IMR-90 (cell line): ENCODE data around the gene HOXC6. TPM values are rescaled to one million over a fixed set of nuclear protein-coding genes. Genes with fewer than 3 reads are reported as not detected.

ENCODE experiments used
- ATAC-seq: fragments of 200-7000 bp; cut with Tn5 transposase; 2 replicates; pipeline ENCODE4 v1.9.1; 2020; ENCODE audit warnings: low read depth, mild to moderate bottlenecking, moderate library complexity
- BruUV-seq: library from RNA; stranded (reverse); fragments of 400-500 nt; replicated peaks from 2 replicates; lab custom pipeline; 2021; lab: Mats Ljungman, UMichigan
- CTCF ChIA-PET: fragments of 300-600 bp; formaldehyde crosslinking; extraction: SDS; loops from one replicate; lab custom pipeline; 2021; ENCODE audit warnings: antibody characterized with exemption; lab: Yijun Ruan, JAX
- POLR2A ChIA-PET: fragments of 300-600 bp; sonication (Branson Sonifier 250); formaldehyde crosslinking; loops from one replicate; lab custom pipeline; 2022; ENCODE audit warnings: antibody characterized with exemption; ENCODE audit not compliant: unreplicated experiment; lab: Charles Lee
- DNase-seq: peaks from one replicate; pipeline ENCODE4 v3.0.0; 2013
- H2AFZ ChIP-seq: replicated peaks from 2 replicates; pipeline ENCODE3; 2013; ENCODE audit warnings: low read length, mild to moderate bottlenecking; ENCODE audit not compliant: poor library complexity
- H2AK5ac ChIP-seq: 2 replicates; pipeline ENCODE4 v1.6.1; 2013; ENCODE audit warnings: low read depth, low read length, inconsistent platforms
- H2AK9ac ChIP-seq: replicated peaks from 2 replicates; pipeline ENCODE3; 2013; ENCODE audit warnings: mild to moderate bottlenecking, low read depth, low read length, moderate library complexity; ENCODE audit not compliant: poor library complexity
- H2BK120ac ChIP-seq: 2 replicates; pipeline ENCODE4 v1.6.1; 2013; ENCODE audit warnings: low read depth, low read length, inconsistent platforms
- H2BK15ac ChIP-seq: 3 replicates; pipeline ENCODE4 v1.6.1; 2013; ENCODE audit warnings: low read depth, low read length, inconsistent platforms
- H2BK20ac ChIP-seq: 2 replicates; pipeline ENCODE4 v1.6.1; 2013; ENCODE audit warnings: low read depth, mild to moderate bottlenecking, inconsistent platforms, low read length, moderate library complexity
- H2BK5ac ChIP-seq: 2 replicates; pipeline ENCODE4 v1.6.1; 2013; ENCODE audit warnings: mild to moderate bottlenecking, low read depth, low read length, inconsistent platforms; ENCODE audit not compliant: poor library complexity, severe bottlenecking
- H3K14ac ChIP-seq: replicated peaks from 2 replicates; pipeline ENCODE4 v1.6.1; 2013; ENCODE audit warnings: low read depth, low read length, inconsistent platforms
- H3K18ac ChIP-seq: 2 replicates; pipeline ENCODE4 v1.6.1; 2013; ENCODE audit warnings: low read depth, low read length, control low read depth
- H3K23ac ChIP-seq: 2 replicates; pipeline ENCODE4 v1.6.1; 2013; ENCODE audit warnings: low read depth, low read length, inconsistent platforms
- H3K27ac ChIP-seq: 2 replicates; pipeline ENCODE4 v1.5.1; 2013; ENCODE audit warnings: mild to moderate bottlenecking, control low read depth, low read length; ENCODE audit not compliant: insufficient read depth
- H3K27me3 ChIP-seq: 2 replicates; pipeline ENCODE4 v1.6.1; 2013; ENCODE audit warnings: low read length; ENCODE audit not compliant: control insufficient read depth, insufficient read depth
- H3K36me3 ChIP-seq: 2 replicates; pipeline ENCODE4 v1.6.1; 2013; ENCODE audit warnings: low read length, mixed read lengths; ENCODE audit not compliant: control insufficient read depth, insufficient read depth
- H3K4ac ChIP-seq: 2 replicates; pipeline ENCODE4 v1.6.1; 2013; ENCODE audit warnings: low read depth, low read length, inconsistent platforms
- H3K4me1 ChIP-seq: 2 replicates; pipeline ENCODE4 v1.6.1; 2013; ENCODE audit warnings: low read length, mixed read lengths; ENCODE audit not compliant: control insufficient read depth, insufficient read depth
- H3K4me2 ChIP-seq: 2 replicates; pipeline ENCODE4 v1.6.1; 2013; ENCODE audit warnings: low read depth, mild to moderate bottlenecking, control low read depth, low read length, moderate library complexity
- H3K4me3 ChIP-seq: 2 replicates; pipeline ENCODE4 v1.5.1; 2013; ENCODE audit warnings: low read depth, mild to moderate bottlenecking, control low read depth, low read length, moderate library complexity; ENCODE audit not compliant: insufficient read depth
- H3K56ac ChIP-seq: 2 replicates; pipeline ENCODE4 v1.6.1; 2013; ENCODE audit warnings: low read length, inconsistent platforms; ENCODE audit not compliant: insufficient read depth; ENCODE audit errors: extremely low read depth
- H3K79me1 ChIP-seq, 2 experiments: 2 replicates each; pipeline ENCODE4 v1.6.1; 2013; ENCODE audit warnings: low read length in 2 of 2, inconsistent platforms in 1 of 2, low read depth in 1 of 2
- H3K9ac ChIP-seq: 2 replicates; pipeline ENCODE4 v1.6.1; 2013; ENCODE audit warnings: low read depth, low read length, control low read depth
- H3K9me1 ChIP-seq: 2 replicates; pipeline ENCODE4 v1.6.1; 2013; ENCODE audit warnings: low read length, inconsistent platforms; ENCODE audit not compliant: insufficient read depth
- H3K9me3 ChIP-seq: 2 replicates; pipeline ENCODE4 v1.6.1; 2013; ENCODE audit warnings: low read length; ENCODE audit not compliant: control insufficient read depth, insufficient read depth
- H4K20me1 ChIP-seq: 2 replicates; pipeline ENCODE4 v1.6.1; 2013; ENCODE audit warnings: low read length, inconsistent platforms; ENCODE audit not compliant: insufficient read depth
- H4K5ac ChIP-seq: 2 replicates; pipeline ENCODE4 v1.6.1; 2013; ENCODE audit warnings: mild to moderate bottlenecking, low read depth, low read length, control low read depth
- H4K8ac ChIP-seq, 2 experiments: 2 replicates each; pipeline ENCODE4 v1.6.1; 2013; ENCODE audit warnings: low read depth in 2 of 2, low read length in 2 of 2, control low read depth in 1 of 2, inconsistent platforms in 1 of 2
- H4K91ac ChIP-seq: 2 replicates; pipeline ENCODE4 v1.6.1; 2013; ENCODE audit warnings: low read depth, low read length, inconsistent platforms; ENCODE audit not compliant: insufficient read depth
- BHLHE40 ChIP-seq: fragments of 150-350 bp; IDR thresholded peaks from 2 replicates; pipeline ENCODE4 v1.6.1; 2016; ENCODE audit warnings: mild to moderate bottlenecking, low read depth, low read length
- CEBPB ChIP-seq: IDR thresholded peaks from 2 replicates; pipeline ENCODE4 v1.6.1; 2012; ENCODE audit warnings: low read depth, low read length, improper control_type of control experiment
- CHD1 ChIP-seq: IDR thresholded peaks from 2 replicates; pipeline ENCODE4 v1.6.1; 2012; ENCODE audit warnings: low read depth, low read length, improper control_type of control experiment
- FOS ChIP-seq: fragments of 150-350 bp; IDR thresholded peaks from 2 replicates; pipeline ENCODE4 v1.6.1; 2016; ENCODE audit warnings: low read depth, low read length
- MAFK ChIP-seq: IDR thresholded peaks from 2 replicates; pipeline ENCODE4 v1.6.1; 2012; ENCODE audit warnings: low read depth, low read length, improper control_type of control experiment
- MAZ ChIP-seq: IDR thresholded peaks from 2 replicates; pipeline ENCODE4 v1.6.1; 2012; ENCODE audit warnings: low read depth, mild to moderate bottlenecking, low read length, improper control_type of control experiment, moderate library complexity, borderline replicate concordance
- MXI1 ChIP-seq: IDR thresholded peaks from 2 replicates; pipeline ENCODE4 v1.6.1; 2012; ENCODE audit warnings: low read depth, mild to moderate bottlenecking, low read length, moderate library complexity, borderline replicate concordance
- NFE2L2 ChIP-seq: fragments of 150-350 bp; IDR thresholded peaks from 2 replicates; pipeline ENCODE4 v1.6.1; 2016; ENCODE audit warnings: low read depth, mild to moderate bottlenecking, low read length
- POLR2A ChIP-seq: IDR thresholded peaks from 2 replicates; pipeline ENCODE4 v1.6.1; 2012; ENCODE audit warnings: mild to moderate bottlenecking, low read depth, low read length
- RAD21 ChIP-seq: IDR thresholded peaks from 2 replicates; pipeline ENCODE4 v1.6.1; 2012; ENCODE audit warnings: low read length, improper control_type of control experiment
- RCOR1 ChIP-seq: IDR thresholded peaks from 2 replicates; pipeline ENCODE4 v1.6.1; 2012; ENCODE audit warnings: mild to moderate bottlenecking, low read length, improper control_type of control experiment; ENCODE audit not compliant: insufficient replicate concordance
- RFX5 ChIP-seq: IDR thresholded peaks from 2 replicates; pipeline ENCODE4 v1.8.0; 2012; ENCODE audit warnings: low read depth, mild to moderate bottlenecking, low read length, moderate library complexity
- SMC3 ChIP-seq: fragments of 150-350 bp; IDR thresholded peaks from 2 replicates; pipeline ENCODE4 v1.6.1; 2016; ENCODE audit warnings: low read depth, mild to moderate bottlenecking, antibody characterized with exemption, low read length, moderate library complexity
- WGBS, 2 experiments: methylation state at CpG; one replicate each; pipeline versions ENCODE4 v1.1.5 to v1.1.7; 2013; ENCODE audit warnings: missing lambda C conversion rate in 2 of 2; ENCODE audit not compliant: insufficient read length in 1 of 2; ENCODE audit errors: extremely low coverage in 2 of 2; 5-methylcytosine and 5-hydroxymethylcytosine counted together
- dilution Hi-C: fragments of 300-500 bp; cut with HindIII; formaldehyde crosslinking; loops from one replicate; pipeline ENCODE4 v1.14.3; 2018; ENCODE audit warnings: low sequenced_read_pairs; ENCODE audit not compliant: unreplicated experiment
- in situ Hi-C: fragments of 300-500 bp; cut with MboI; formaldehyde crosslinking; loops from 3 replicates; pipeline ENCODE4 v1.14.3; 2019; ENCODE audit warnings: low sequenced_read_pairs, inconsistent platforms, mixed read lengths
- intact Hi-C: fragments of 100-400 bp; cut with micrococcal nuclease; formaldehyde crosslinking; loops from 2 replicates; pipeline ENCODE4 v1.10.0; 2022
- polyA plus RNA-seq, 3 experiments: library from polyadenylated mRNA; depleted of rRNA; stranded (reverse); fragments of >200 nt; gene quantifications; 2 replicates each; pipeline ENCODE4 v1.2.3, GENCODE V29; 2012; ENCODE audit warnings: low replicate concordance in 1 of 3
- total RNA-seq: library from RNA; depleted of rRNA; stranded (reverse); fragments of >200 nt; gene quantifications from 2 replicates; pipeline ENCODE4 v1.2.3, GENCODE V29; 2012
- TF ChIP-seq, protein P1 (sequence below): fragments of 150-350 bp; IDR thresholded peaks from 2 replicates; pipeline ENCODE4 v1.6.1; 2016; ENCODE audit warnings: low read depth, mild to moderate bottlenecking, low read length, moderate library complexity, borderline replicate concordance

Gene HOXC6
- total and polyA plus RNA-seq, 2 of the 4 experiments (the other 2 are of a cell fraction) = 1.1 TPM; not detected in 1

DNA sequence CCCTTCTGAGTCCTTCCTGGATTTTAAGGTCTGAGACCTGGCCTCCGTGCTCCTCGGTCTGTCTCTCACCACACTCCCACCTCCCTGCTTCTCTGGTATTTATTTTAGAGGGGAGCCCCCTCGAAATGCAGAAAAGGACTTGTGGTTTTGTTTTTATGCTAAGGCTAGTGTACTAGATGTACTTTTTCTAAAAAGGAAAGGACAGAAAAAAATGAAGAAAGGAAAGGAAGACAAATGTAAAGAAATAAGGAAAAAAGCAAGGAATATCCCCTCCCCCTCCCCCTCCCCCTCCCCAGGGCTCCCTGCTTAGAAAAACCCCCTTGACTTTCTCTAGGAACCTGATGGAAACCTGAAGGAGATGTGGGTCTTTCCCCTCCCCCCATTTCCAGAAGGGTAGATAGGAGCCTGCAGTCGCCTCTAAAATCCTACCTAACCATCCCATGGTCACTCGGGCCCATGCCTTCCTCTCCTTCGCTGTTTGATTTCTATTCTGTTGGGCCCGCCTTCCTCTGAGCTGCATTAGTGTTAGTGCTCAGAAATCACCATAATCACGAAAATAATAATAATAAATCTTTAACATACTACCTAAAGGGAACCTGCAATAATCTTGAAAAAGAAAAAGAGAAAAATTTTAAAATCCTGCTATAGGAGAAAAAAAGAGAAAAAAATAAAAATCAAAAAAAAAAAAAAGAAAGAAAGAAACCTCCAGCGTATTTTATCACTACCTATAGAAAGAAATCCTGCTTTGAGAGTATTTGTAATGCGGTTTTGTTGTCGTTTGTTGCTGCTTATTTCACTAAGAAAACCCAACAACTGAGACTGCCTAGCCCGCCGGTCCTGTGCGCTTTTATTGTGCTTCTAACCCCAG, 16.3 kb upstream of the HOXC6 start:
- intact Hi-C loops = no loop called here
- Histone ChIP-seq H2BK120ac (no peak overlapping the region), H3K4ac (no peak overlapping the region), H3K14ac (no peak overlapping the region), H4K91ac (no peak overlapping the region), H3K9me3 (peaks cover 4% of the 10 kb centered on the region), H3K4me3 (no peak overlapping the region), H2BK5ac (no peak overlapping the region), H4K8ac (no peak overlapping the region), H3K27ac (no peak overlapping the region), H3K79me1 (no peaks in the 10 kb centered on the region), H3K18ac (no peak overlapping the region), H3K9me1 (no peaks in the 10 kb centered on the region), H3K9ac (no peak overlapping the region), H3K4me1 (no peaks in the 10 kb centered on the region), H2BK15ac (no peak overlapping the region), H2AK5ac (no peak overlapping the region), H3K56ac (no peak overlapping the region), H3K4me2 (no peak overlapping the region), H4K5ac (no peak overlapping the region), H3K36me3 (no peaks in the 10 kb centered on the region), H2AK9ac (no peak overlapping the region), H2AFZ (no peak overlapping the region), H2BK20ac (no peak overlapping the region), H4K20me1 (no peaks in the 10 kb centered on the region), H3K23ac (no peak overlapping the region), H3K27me3 (peaks cover 89% of the 10 kb centered on the region)
- POLR2A ChIA-PET = interaction anchor here (0.6 kb wide), 1 partner anchor 123 kb away, joined by 3 read pairs; no protein-coding TSS in a partner anchor
- no peak for DNase-seq
- CTCF ChIA-PET = interaction anchor here (0.5 kb wide), 1 partner anchor 149 kb away, joined by 3 read pairs; no protein-coding TSS in a partner anchor
- no CpG with 5 or more reads among the region's 14 CpGs for WGBS, 2 experiments
- ATAC-seq = no peak
- no TSS peak for BruUV-seq
- dilution Hi-C loops = no loop called here
- in situ Hi-C loops = no loop called here
- TF ChIP-seq BHLHE40 (no peak), POLR2A (no peak), CHD1 (no peak), FOS (no peak), MXI1 (no peak), CEBPB (no peak), RFX5 (no peak), RCOR1 (no peak), NFE2L2 (no peak), MAZ (no peak), RAD21 (no peak), SMC3 (no peak), MAFK (no peak)
- TF ChIP-seq, protein P1, sequence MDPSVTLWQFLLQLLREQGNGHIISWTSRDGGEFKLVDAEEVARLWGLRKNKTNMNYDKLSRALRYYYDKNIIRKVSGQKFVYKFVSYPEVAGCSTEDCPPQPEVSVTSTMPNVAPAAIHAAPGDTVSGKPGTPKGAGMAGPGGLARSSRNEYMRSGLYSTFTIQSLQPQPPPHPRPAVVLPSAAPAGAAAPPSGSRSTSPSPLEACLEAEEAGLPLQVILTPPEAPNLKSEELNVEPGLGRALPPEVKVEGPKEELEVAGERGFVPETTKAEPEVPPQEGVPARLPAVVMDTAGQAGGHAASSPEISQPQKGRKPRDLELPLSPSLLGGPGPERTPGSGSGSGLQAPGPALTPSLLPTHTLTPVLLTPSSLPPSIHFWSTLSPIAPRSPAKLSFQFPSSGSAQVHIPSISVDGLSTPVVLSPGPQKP = no peak
